Measurements from ENCODE around the gene IL36B.

IL36B gene

GRCh38 chr2:113078350-113078839, 25.7 kb upstream of the IL36B start:
- TF ChIP-seq ARNT (IDR thresholded peaks at IDR 0.05) (no peak), ELF4 (IDR thresholded peaks at IDR 0.05) (no peak), HDGF (IDR thresholded peaks at IDR 0.05; ENCODE audit: borderline replicate concordance) (no peak), FOXK2 (IDR thresholded peaks at IDR 0.05) (no peak)
- ChIA-PET POLR2A (interaction anchor here (1.2 kb wide), 1 partner anchor 121 kb away, joined by 3 read pairs; no protein-coding TSS in a partner anchor), CTCF (interaction anchor here (0.9 kb wide), 1 partner anchor 121 kb away, joined by 4 read pairs; no protein-coding TSS in a partner anchor)
- DNase-seq (ENCODE audit: extremely low spot score): no peak

GRCh38 chr2:113077921-113078320, 25.3 kb upstream of the IL36B start:
- ChIA-PET POLR2A (interaction anchor here (1.2 kb wide), 1 partner anchor 121 kb away, joined by 3 read pairs; no protein-coding TSS in a partner anchor), CTCF (interaction anchor here (0.9 kb wide), 1 partner anchor 121 kb away, joined by 4 read pairs; no protein-coding TSS in a partner anchor)
- TF ChIP-seq SUZ12 (IDR thresholded peaks at IDR 0.05) (no peak), SP1 (IDR thresholded peaks at IDR 0.05) (no peak), LEF1 (IDR thresholded peaks at IDR 0.05; ENCODE audit: borderline replicate concordance) (no peak), FOXK2 (IDR thresholded peaks at IDR 0.05) (no peak), NFRKB (IDR thresholded peaks at IDR 0.05) (no peak), FOXM1 (IDR thresholded peaks at IDR 0.05; ENCODE audit: borderline replicate concordance) (no peak), L3MBTL2 (conservative IDR thresholded peaks at IDR 0.05) (no peak), ZNF384 (IDR thresholded peaks at IDR 0.05) (no peak), CTBP1 (IDR thresholded peaks at IDR 0.05; ENCODE audit: borderline replicate concordance) (no peak), PKNOX1 (IDR thresholded peaks at IDR 0.05) (no peak), FOXA1 (IDR thresholded peaks at IDR 0.05) (no peak), BHLHE40 (IDR thresholded peaks at IDR 0.05; ENCODE audit: borderline replicate concordance) (no peak), TARDBP (IDR thresholded peaks at IDR 0.05) (no peak)
- no peak for DNase-seq (ENCODE audit: extremely low spot score)

GRCh38 chr2:113076954-113077669, 24.4 kb upstream of the IL36B start:
- ChIA-PET POLR2A (interaction anchor here (1.2 kb wide), 1 partner anchor 122 kb away, joined by 3 read pairs; no protein-coding TSS in a partner anchor), CTCF (interaction anchor here (0.6 kb wide), 1 partner anchor 42 kb away, joined by 3 read pairs; no protein-coding TSS in a partner anchor)
- TF ChIP-seq ARNT (IDR thresholded peaks at IDR 0.05): no peak
- no peak for TF ChIP-seq CTBP1 (IDR thresholded peaks at IDR 0.05; ENCODE audit: borderline replicate concordance)
- no peak for TF ChIP-seq FOXM1 (IDR thresholded peaks at IDR 0.05; ENCODE audit: borderline replicate concordance)
- TF ChIP-seq PKNOX1 (IDR thresholded peaks at IDR 0.05): no peak
- no peak for DNase-seq (ENCODE audit: extremely low spot score)

- DNase-seq (ENCODE audit: extremely low spot score): no peak
- ChIA-PET CTCF (no interaction called here), POLR2A (no interaction called here)
- TF ChIP-seq BHLHE40 (IDR thresholded peaks at IDR 0.05; ENCODE audit: borderline replicate concordance) (no peak), FOXA1 (IDR thresholded peaks at IDR 0.05) (no peak), CTBP1 (IDR thresholded peaks at IDR 0.05; ENCODE audit: borderline replicate concordance) (no peak), L3MBTL2 (conservative IDR thresholded peaks at IDR 0.05) (no peak), FOXK2 (IDR thresholded peaks at IDR 0.05) (no peak), ELF4 (IDR thresholded peaks at IDR 0.05) (no peak), NFRKB (IDR thresholded peaks at IDR 0.05) (no peak), LEF1 (IDR thresholded peaks at IDR 0.05; ENCODE audit: borderline replicate concordance) (no peak), ARNT (IDR thresholded peaks at IDR 0.05) (no peak), TARDBP (IDR thresholded peaks at IDR 0.05) (no peak), ZNF384 (IDR thresholded peaks at IDR 0.05) (no peak), PKNOX1 (IDR thresholded peaks at IDR 0.05) (no peak), SUZ12 (IDR thresholded peaks at IDR 0.05) (no peak), HDGF (IDR thresholded peaks at IDR 0.05; ENCODE audit: borderline replicate concordance) (no peak), SP1 (IDR thresholded peaks at IDR 0.05) (no peak), FOXM1 (IDR thresholded peaks at IDR 0.05; ENCODE audit: borderline replicate concordance) (no peak)
These were observed 22.9 kb upstream of the IL36B start for GRCh38 chr2:113075600-113075999.

GRCh38 chr2:113075030-113075429, 22.4 kb upstream of the IL36B start:
- no peak for DNase-seq (ENCODE audit: extremely low spot score)
- ChIA-PET POLR2A (no interaction called here), CTCF (no interaction called here)
- TF ChIP-seq TARDBP (IDR thresholded peaks at IDR 0.05): no peak
- no peak for TF ChIP-seq BHLHE40 (IDR thresholded peaks at IDR 0.05; ENCODE audit: borderline replicate concordance)
- TF ChIP-seq CTBP1 (IDR thresholded peaks at IDR 0.05; ENCODE audit: borderline replicate concordance): no peak
- no peak for TF ChIP-seq FOXK2 (IDR thresholded peaks at IDR 0.05)
- TF ChIP-seq PKNOX1 (IDR thresholded peaks at IDR 0.05): no peak
- TF ChIP-seq ZNF384 (IDR thresholded peaks at IDR 0.05): no peak
- no peak for TF ChIP-seq ARNT (IDR thresholded peaks at IDR 0.05)
- no peak for TF ChIP-seq NFRKB (IDR thresholded peaks at IDR 0.05)
- no peak for TF ChIP-seq L3MBTL2 (conservative IDR thresholded peaks at IDR 0.05)
- no peak for TF ChIP-seq SUZ12 (IDR thresholded peaks at IDR 0.05)
